ENCODE results near the gene ZCWPW1.

ZCWPW1 gene

DNA sequence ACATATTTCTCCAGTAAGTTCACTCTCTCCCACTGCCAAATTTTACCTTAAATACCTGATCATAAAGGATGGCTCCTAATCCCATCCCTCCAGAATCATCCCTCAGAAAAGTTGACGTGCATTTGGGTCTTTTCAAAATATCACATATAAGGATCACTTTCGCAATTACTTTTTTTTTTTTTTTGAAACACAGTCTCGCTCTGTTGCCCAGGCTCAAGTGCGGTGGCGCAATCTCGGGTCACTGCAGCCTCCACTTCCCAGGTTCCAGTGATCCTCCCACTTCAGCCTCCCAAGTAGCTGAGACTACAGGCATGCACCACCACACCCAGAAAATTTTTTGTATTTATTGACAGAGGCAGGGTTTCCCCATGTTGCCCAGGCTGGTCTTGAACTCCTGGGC, 17.4 kb downstream of the ZCWPW1 start:
- no peaks in the 10 kb centered on the region for H3K9me3 ChIP-seq
- H3K4me1 ChIP-seq: no peaks in the 10 kb centered on the region
- H3K4me3 ChIP-seq (ENCODE audit: low read depth, low read length): no peak overlapping the region
- H3K36me3 ChIP-seq: no peaks in the 10 kb centered on the region
- DNase-seq: no peak
- TF ChIP-seq, protein P1, sequence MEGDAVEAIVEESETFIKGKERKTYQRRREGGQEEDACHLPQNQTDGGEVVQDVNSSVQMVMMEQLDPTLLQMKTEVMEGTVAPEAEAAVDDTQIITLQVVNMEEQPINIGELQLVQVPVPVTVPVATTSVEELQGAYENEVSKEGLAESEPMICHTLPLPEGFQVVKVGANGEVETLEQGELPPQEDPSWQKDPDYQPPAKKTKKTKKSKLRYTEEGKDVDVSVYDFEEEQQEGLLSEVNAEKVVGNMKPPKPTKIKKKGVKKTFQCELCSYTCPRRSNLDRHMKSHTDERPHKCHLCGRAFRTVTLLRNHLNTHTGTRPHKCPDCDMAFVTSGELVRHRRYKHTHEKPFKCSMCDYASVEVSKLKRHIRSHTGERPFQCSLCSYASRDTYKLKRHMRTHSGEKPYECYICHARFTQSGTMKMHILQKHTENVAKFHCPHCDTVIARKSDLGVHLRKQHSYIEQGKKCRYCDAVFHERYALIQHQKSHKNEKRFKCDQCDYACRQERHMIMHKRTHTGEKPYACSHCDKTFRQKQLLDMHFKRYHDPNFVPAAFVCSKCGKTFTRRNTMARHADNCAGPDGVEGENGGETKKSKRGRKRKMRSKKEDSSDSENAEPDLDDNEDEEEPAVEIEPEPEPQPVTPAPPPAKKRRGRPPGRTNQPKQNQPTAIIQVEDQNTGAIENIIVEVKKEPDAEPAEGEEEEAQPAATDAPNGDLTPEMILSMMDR (IDR thresholded peaks at IDR 0.05; ENCODE audit: low read depth, low read length): no peak
- H3K27me3 ChIP-seq: peaks cover 24% of the 10 kb centered on the region

- Histone ChIP-seq H3K36me3 (no peaks in the 10 kb centered on the region), H3K27me3 (peaks cover 38% of the 10 kb centered on the region), H3K4me1 (no peaks in the 10 kb centered on the region), H3K9me3 (no peaks in the 10 kb centered on the region), H3K4me3 (ENCODE audit: low read depth, low read length) (no peak overlapping the region)
- DNase-seq: peak; percentile 40
- TF ChIP-seq, protein P1 (IDR thresholded peaks at IDR 0.05; ENCODE audit: low read depth, low read length): peak; percentile 79
Measured at GRCh38 chr7:100407285-100408180, 21.0 kb downstream of the ZCWPW1 start.

DNA sequence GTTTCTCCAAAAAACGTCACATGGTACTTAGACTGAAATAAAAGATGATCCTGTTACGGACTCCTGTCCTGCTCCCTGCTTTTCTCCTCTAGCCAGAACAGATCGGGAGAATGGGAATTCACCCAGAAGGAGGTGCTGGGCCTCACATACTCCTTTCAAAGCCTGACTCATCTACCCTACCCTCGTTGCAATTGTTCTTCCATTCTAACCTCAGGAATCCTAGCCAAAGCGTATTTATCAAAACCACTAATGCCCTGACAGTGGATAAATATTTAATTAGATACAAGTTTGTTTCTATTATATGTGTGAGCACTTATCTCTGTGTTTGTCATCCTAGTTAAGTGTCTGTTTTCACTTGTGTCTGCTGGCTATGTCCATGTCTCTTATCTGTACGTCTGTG, 21.7 kb downstream of the ZCWPW1 start:
- Histone ChIP-seq H3K4me1 (no peaks in the 10 kb centered on the region), H3K27me3 (peaks cover 33% of the 10 kb centered on the region), H3K9me3 (no peaks in the 10 kb centered on the region), H3K36me3 (no peaks in the 10 kb centered on the region), H3K4me3 (ENCODE audit: low read depth, low read length) (no peak overlapping the region)
- TF ChIP-seq, protein P1 (IDR thresholded peaks at IDR 0.05; ENCODE audit: low read depth, low read length): no peak
- no peak for DNase-seq

DNA sequence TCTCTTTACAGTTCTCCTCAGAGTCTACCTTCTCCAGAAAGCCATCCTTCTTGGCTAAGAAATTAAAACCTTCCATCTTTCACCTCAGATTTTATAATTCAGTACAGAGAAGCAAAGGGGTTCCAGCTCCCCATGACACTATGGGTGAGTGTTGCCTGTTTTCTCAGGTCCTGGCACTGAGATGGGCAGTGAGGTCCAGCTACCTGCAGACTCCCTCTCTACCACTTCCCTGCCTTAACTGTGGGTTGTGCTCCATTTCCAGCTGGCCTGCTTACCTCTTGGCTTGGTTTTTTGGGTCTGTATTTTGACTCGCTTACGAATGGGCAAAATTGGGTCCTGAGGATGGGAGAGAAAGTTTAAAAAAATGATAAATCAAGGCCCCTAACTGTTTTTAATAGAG, 26.3 kb downstream of the ZCWPW1 start:
- no peaks in the 10 kb centered on the region for H3K36me3 ChIP-seq
- TF ChIP-seq, protein P1 (IDR thresholded peaks at IDR 0.05; ENCODE audit: low read depth, low read length): no peak
- peaks cover 22% of the 10 kb centered on the region for H3K27me3 ChIP-seq
- no peaks in the 10 kb centered on the region for H3K4me1 ChIP-seq
- H3K9me3 ChIP-seq: no peaks in the 10 kb centered on the region
- H3K4me3 ChIP-seq (ENCODE audit: low read depth, low read length): no peak overlapping the region
- DNase-seq: no peak

DNA sequence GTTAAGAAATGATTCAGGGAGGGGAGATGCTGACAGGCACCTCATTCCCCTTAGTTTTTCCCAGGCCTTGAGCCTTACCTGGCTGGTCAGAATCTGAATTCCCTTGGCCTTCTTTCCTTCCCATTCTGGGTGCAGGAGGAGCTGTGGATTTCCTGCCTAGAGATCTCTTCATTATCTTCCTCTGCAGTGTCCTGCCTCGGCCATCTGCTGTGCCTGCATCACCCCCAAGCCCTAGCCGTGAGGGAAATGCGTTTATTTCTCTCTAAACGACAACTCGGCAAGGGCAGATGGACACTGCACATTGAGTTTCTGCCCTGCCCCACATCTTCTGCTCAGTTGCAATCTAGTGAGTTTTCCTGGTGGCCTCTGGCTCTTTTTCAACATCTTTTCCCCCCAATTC, 26.7 kb downstream of the ZCWPW1 start:
- DNase-seq: no peak
- TF ChIP-seq, protein P1 (IDR thresholded peaks at IDR 0.05; ENCODE audit: low read depth, low read length): no peak
- H3K4me1 ChIP-seq: no peaks in the 10 kb centered on the region
- H3K4me3 ChIP-seq (ENCODE audit: low read depth, low read length): no peak overlapping the region
- H3K27me3 ChIP-seq: peaks cover 21% of the 10 kb centered on the region
- no peaks in the 10 kb centered on the region for H3K36me3 ChIP-seq
- H3K9me3 ChIP-seq: no peaks in the 10 kb centered on the region

GRCh38 chr7:100400656-100401055, 27.8 kb downstream of the ZCWPW1 start:
- Histone ChIP-seq H3K36me3 (no peaks in the 10 kb centered on the region), H3K9me3 (no peaks in the 10 kb centered on the region), H3K27me3 (peaks cover 10% of the 10 kb centered on the region), H3K4me3 (ENCODE audit: low read depth, low read length) (no peak overlapping the region), H3K4me1 (no peaks in the 10 kb centered on the region)
- TF ChIP-seq, protein P1 (IDR thresholded peaks at IDR 0.05; ENCODE audit: low read depth, low read length): peak; percentile 58
- DNase-seq: peak; percentile 50

Data from BE2C (cell line).